OCI-LY3 (cell line): Measurements from ENCODE around the gene KRTAP3-2.

Experiments used
- CTCF ChIP-seq: fragments of 200-600, 300-600 bp; sonication (generic); IDR thresholded peaks from 2 replicates; pipeline ENCODE4 v1.5.1; 2014; ENCODE audit warnings: antibody characterized with exemption, low read length, low read depth
- EZH2phosphoT487 ChIP-seq: fragments of 200-600 bp; shearing (Covaris generic); IDR thresholded peaks from 2 replicates; pipeline ENCODE4 v1.6.1; 2018; ENCODE audit warnings: antibody characterized with exemption, mixed run types, low read depth

GRCh38 chr17:41029633-41030245 lies 30.0 kb upstream of the KRTAP3-2 start, which contains the start of gene KRTAP1-4:
- TF ChIP-seq CTCF (no peak), EZH2phosphoT487 (no peak)
